Measurements from ENCODE around the gene NOC4L. TPM values are rescaled to one million over a fixed set of nuclear protein-coding genes. Genes with fewer than 3 reads are reported as not detected.

Gene NOC4L
- total RNA-seq, 1 experiment from 2014 or later, result 41.4 TPM

- Mint-ChIP-seq H3K36me3 (peaks cover 10% of the 10 kb centered on the region), H3K27ac (no peak overlapping the region), H3K4me3 (no peak overlapping the region), H3K27me3 (ENCODE audit: low read depth) (peaks cover 49% of the 10 kb centered on the region), H3K4me1 (no peaks in the 10 kb centered on the region), H3K9me3 (peaks cover 14% of the 10 kb centered on the region)
- no peak for DNase-seq (ENCODE audit: low spot score)
- CTCF ChIA-PET, result interaction anchor here (0.7 to 1.5 kb wide), 5 partner anchors 20 to 218 kb away, joined by 3 to 4 read pairs (median 3); no protein-coding TSS in a partner anchor
- ATAC-seq, result no peak
- POLR2A ChIA-PET, result no interaction called here
- TF ChIP-seq, protein P1, sequence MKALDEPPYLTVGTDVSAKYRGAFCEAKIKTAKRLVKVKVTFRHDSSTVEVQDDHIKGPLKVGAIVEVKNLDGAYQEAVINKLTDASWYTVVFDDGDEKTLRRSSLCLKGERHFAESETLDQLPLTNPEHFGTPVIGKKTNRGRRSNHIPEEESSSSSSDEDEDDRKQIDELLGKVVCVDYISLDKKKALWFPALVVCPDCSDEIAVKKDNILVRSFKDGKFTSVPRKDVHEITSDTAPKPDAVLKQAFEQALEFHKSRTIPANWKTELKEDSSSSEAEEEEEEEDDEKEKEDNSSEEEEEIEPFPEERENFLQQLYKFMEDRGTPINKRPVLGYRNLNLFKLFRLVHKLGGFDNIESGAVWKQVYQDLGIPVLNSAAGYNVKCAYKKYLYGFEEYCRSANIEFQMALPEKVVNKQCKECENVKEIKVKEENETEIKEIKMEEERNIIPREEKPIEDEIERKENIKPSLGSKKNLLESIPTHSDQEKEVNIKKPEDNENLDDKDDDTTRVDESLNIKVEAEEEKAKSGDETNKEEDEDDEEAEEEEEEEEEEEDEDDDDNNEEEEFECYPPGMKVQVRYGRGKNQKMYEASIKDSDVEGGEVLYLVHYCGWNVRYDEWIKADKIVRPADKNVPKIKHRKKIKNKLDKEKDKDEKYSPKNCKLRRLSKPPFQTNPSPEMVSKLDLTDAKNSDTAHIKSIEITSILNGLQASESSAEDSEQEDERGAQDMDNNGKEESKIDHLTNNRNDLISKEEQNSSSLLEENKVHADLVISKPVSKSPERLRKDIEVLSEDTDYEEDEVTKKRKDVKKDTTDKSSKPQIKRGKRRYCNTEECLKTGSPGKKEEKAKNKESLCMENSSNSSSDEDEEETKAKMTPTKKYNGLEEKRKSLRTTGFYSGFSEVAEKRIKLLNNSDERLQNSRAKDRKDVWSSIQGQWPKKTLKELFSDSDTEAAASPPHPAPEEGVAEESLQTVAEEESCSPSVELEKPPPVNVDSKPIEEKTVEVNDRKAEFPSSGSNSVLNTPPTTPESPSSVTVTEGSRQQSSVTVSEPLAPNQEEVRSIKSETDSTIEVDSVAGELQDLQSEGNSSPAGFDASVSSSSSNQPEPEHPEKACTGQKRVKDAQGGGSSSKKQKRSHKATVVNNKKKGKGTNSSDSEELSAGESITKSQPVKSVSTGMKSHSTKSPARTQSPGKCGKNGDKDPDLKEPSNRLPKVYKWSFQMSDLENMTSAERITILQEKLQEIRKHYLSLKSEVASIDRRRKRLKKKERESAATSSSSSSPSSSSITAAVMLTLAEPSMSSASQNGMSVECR (CRISPR knock-in tag; IDR thresholded peaks at IDR 0.05; ENCODE audit: borderline replicate concordance), result no peak
- TF ChIP-seq FOXP1 (CRISPR knock-in tag; IDR thresholded peaks at IDR 0.05; ENCODE audit: borderline replicate concordance) (no peak), RORB (CRISPR knock-in tag; IDR thresholded peaks at IDR 0.05) (no peak), ZNF512 (CRISPR knock-in tag; IDR thresholded peaks at IDR 0.05; ENCODE audit: borderline replicate concordance) (no peak), ZNF219 (CRISPR knock-in tag; IDR thresholded peaks at IDR 0.05; ENCODE audit: borderline replicate concordance) (no peak), ETV6 (CRISPR knock-in tag; IDR thresholded peaks at IDR 0.05) (no peak), ZNF396 (CRISPR knock-in tag; IDR thresholded peaks at IDR 0.05; ENCODE audit: borderline replicate concordance) (no peak), NFYB (CRISPR knock-in tag; conservative IDR thresholded peaks at IDR 0.05; ENCODE audit: low read depth) (no peak), ZBTB21 (CRISPR knock-in tag; IDR thresholded peaks at IDR 0.05; ENCODE audit: borderline replicate concordance) (no peak), ZNF423 (CRISPR knock-in tag; IDR thresholded peaks at IDR 0.05) (no peak), OVOL2 (CRISPR knock-in tag; IDR thresholded peaks at IDR 0.05; ENCODE audit: borderline replicate concordance) (no peak), CREM (CRISPR knock-in tag; IDR thresholded peaks at IDR 0.05) (no peak)
- TF ChIP-seq, protein P2, sequence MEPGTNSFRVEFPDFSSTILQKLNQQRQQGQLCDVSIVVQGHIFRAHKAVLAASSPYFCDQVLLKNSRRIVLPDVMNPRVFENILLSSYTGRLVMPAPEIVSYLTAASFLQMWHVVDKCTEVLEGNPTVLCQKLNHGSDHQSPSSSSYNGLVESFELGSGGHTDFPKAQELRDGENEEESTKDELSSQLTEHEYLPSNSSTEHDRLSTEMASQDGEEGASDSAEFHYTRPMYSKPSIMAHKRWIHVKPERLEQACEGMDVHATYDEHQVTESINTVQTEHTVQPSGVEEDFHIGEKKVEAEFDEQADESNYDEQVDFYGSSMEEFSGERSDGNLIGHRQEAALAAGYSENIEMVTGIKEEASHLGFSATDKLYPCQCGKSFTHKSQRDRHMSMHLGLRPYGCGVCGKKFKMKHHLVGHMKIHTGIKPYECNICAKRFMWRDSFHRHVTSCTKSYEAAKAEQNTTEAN (CRISPR knock-in tag; IDR thresholded peaks at IDR 0.05), result no peak
- TF ChIP-seq, protein P3, sequence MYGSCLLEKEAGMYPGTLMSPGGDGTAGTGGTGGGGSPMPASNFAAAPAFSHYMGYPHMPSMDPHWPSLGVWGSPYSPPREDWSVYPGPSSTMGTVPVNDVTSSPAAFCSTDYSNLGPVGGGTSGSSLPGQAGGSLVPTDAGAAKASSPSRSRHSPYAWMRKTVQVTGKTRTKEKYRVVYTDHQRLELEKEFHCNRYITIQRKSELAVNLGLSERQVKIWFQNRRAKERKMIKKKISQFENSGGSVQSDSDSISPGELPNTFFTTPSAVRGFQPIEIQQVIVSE (CRISPR knock-in tag; IDR thresholded peaks at IDR 0.05; ENCODE audit: borderline replicate concordance), result no peak
- TF ChIP-seq, protein P4, sequence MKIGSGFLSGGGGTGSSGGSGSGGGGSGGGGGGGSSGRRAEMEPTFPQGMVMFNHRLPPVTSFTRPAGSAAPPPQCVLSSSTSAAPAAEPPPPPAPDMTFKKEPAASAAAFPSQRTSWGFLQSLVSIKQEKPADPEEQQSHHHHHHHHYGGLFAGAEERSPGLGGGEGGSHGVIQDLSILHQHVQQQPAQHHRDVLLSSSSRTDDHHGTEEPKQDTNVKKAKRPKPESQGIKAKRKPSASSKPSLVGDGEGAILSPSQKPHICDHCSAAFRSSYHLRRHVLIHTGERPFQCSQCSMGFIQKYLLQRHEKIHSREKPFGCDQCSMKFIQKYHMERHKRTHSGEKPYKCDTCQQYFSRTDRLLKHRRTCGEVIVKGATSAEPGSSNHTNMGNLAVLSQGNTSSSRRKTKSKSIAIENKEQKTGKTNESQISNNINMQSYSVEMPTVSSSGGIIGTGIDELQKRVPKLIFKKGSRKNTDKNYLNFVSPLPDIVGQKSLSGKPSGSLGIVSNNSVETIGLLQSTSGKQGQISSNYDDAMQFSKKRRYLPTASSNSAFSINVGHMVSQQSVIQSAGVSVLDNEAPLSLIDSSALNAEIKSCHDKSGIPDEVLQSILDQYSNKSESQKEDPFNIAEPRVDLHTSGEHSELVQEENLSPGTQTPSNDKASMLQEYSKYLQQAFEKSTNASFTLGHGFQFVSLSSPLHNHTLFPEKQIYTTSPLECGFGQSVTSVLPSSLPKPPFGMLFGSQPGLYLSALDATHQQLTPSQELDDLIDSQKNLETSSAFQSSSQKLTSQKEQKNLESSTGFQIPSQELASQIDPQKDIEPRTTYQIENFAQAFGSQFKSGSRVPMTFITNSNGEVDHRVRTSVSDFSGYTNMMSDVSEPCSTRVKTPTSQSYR (CRISPR knock-in tag; IDR thresholded peaks at IDR 0.05), result no peak
- TF ChIP-seq, protein P5, sequence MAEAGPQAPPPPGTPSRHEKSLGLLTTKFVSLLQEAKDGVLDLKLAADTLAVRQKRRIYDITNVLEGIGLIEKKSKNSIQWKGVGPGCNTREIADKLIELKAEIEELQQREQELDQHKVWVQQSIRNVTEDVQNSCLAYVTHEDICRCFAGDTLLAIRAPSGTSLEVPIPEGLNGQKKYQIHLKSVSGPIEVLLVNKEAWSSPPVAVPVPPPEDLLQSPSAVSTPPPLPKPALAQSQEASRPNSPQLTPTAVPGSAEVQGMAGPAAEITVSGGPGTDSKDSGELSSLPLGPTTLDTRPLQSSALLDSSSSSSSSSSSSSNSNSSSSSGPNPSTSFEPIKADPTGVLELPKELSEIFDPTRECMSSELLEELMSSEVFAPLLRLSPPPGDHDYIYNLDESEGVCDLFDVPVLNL (CRISPR knock-in tag; IDR thresholded peaks at IDR 0.05; ENCODE audit: borderline replicate concordance, low read depth), result no peak
- TF ChIP-seq, protein P6, sequence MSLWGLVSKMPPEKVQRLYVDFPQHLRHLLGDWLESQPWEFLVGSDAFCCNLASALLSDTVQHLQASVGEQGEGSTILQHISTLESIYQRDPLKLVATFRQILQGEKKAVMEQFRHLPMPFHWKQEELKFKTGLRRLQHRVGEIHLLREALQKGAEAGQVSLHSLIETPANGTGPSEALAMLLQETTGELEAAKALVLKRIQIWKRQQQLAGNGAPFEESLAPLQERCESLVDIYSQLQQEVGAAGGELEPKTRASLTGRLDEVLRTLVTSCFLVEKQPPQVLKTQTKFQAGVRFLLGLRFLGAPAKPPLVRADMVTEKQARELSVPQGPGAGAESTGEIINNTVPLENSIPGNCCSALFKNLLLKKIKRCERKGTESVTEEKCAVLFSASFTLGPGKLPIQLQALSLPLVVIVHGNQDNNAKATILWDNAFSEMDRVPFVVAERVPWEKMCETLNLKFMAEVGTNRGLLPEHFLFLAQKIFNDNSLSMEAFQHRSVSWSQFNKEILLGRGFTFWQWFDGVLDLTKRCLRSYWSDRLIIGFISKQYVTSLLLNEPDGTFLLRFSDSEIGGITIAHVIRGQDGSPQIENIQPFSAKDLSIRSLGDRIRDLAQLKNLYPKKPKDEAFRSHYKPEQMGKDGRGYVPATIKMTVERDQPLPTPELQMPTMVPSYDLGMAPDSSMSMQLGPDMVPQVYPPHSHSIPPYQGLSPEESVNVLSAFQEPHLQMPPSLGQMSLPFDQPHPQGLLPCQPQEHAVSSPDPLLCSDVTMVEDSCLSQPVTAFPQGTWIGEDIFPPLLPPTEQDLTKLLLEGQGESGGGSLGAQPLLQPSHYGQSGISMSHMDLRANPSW (CRISPR knock-in tag; conservative IDR thresholded peaks at IDR 0.05; ENCODE audit: low read depth), result no peak
- TF ChIP-seq, protein P7, sequence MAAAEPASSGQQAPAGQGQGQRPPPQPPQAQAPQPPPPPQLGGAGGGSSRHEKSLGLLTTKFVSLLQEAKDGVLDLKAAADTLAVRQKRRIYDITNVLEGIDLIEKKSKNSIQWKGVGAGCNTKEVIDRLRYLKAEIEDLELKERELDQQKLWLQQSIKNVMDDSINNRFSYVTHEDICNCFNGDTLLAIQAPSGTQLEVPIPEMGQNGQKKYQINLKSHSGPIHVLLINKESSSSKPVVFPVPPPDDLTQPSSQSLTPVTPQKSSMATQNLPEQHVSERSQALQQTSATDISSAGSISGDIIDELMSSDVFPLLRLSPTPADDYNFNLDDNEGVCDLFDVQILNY (CRISPR knock-in tag; IDR thresholded peaks at IDR 0.05), result no peak
Measured at GRCh38 chr12:132196038-132196872, 52.0 kb downstream of the NOC4L start.
